ENCODE measurements around the gene LBHD2.
"Not testable (repeated sequence)": the region's sequence is repeated elsewhere in the genome, so short reads cannot be mapped to it uniquely, and the experiment has no call there.

The LBHD2 gene

GRCh38 chr14:103084021-103084919 is at the start of gene LBHD2:
LBHD2 (plus strand) TSS chr14:103084210; CDS start chr14:103086013, 1,803 bp downstream.
- Histone ChIP-seq H3K36me3 (ENCODE audit: control insufficient read depth in 5 of 5, insufficient read depth in 5 of 5, low read length in 5 of 5) (no peaks in the 10 kb centered on the region), H3K9ac (ENCODE audit: low read length in 5 of 5) (peak within 1 kb of the TSS in 1 of 5 donors; percentile 30), H3K4me1 (ENCODE audit: control insufficient read depth in 5 of 5, insufficient read depth in 5 of 5, low read length in 5 of 5) (peaks cover 0 to 10% (median 9%) of the 10 kb centered on the region in 5 donors), H3K9me3 (ENCODE audit: control insufficient read depth in 5 of 5, low read length in 5 of 5) (no peaks in the 10 kb centered on the region), H3K27ac (ENCODE audit: low read depth, low read length) (no peak within 1 kb of the TSS), H3K4me3 (ENCODE audit: low read depth in 1 of 5, low read length in 5 of 5) (peak within 1 kb of the TSS in 3 of 5 donors; percentile 18 to 46 (median 24)), H3K27me3 (ENCODE audit: control insufficient read depth in 5 of 5, insufficient read depth in 4 of 5, low read length in 5 of 5) (peaks cover 0 to 27% (median 13%) of the 10 kb centered on the region in 5 donors)

DNA sequence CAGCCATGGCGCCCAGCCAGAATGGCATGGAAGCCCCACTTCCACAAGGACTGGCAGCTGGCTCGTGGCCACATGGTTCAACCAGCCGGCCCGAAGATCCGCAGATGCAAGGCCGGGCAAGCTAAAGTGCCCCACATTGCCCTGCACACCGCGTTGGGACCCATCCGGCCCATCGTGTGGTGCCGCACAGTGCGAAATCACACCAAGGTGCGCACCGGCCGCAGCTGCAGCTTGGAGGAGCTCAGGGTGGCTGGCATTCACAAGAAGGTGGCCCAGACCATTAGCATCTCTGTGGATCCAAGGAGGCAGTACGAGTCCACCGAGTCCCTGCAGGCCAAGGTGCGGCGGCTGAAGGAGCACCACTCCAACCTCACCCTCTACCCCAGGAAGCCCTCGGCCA is 42.5 kb upstream of the LBHD2 start:
- H3K9ac ChIP-seq (ENCODE audit: low read length in 5 of 5) = no peak overlapping the region
- H3K36me3 ChIP-seq (ENCODE audit: control insufficient read depth in 5 of 5, insufficient read depth in 5 of 5, low read length in 5 of 5) = peaks cover 0 to 13% (median 6%) of the 10 kb centered on the region in 5 donors

GRCh38 chr14:103043257-103044015 is 40.6 kb upstream of the LBHD2 start:
- no peaks in the 10 kb centered on the region for H3K27me3 ChIP-seq (ENCODE audit: control insufficient read depth in 5 of 5, insufficient read depth in 4 of 5, low read length in 5 of 5)
- H3K9ac ChIP-seq (ENCODE audit: low read length in 5 of 5) = no peak overlapping the region
- peaks cover 0 to 14% (median 6%) of the 10 kb centered on the region in 5 donors for H3K36me3 ChIP-seq (ENCODE audit: control insufficient read depth in 5 of 5, insufficient read depth in 5 of 5, low read length in 5 of 5)
- no peak overlapping the region for H3K4me3 ChIP-seq (ENCODE audit: low read depth in 1 of 5, low read length in 5 of 5)
- no peak overlapping the region for H3K27ac ChIP-seq (ENCODE audit: low read depth, low read length)
- H3K9me3 ChIP-seq (ENCODE audit: control insufficient read depth in 5 of 5, low read length in 5 of 5) = no peaks in the 10 kb centered on the region
- H3K4me1 ChIP-seq (ENCODE audit: control insufficient read depth in 5 of 5, insufficient read depth in 5 of 5, low read length in 5 of 5) = peaks cover 3 to 19% (median 16%) of the 10 kb centered on the region in 5 donors

More for the DNA sequence above, 42.5 kb upstream of the LBHD2 start:
- no peaks in the 10 kb centered on the region for H3K27me3 ChIP-seq (ENCODE audit: control insufficient read depth in 5 of 5, insufficient read depth in 4 of 5, low read length in 5 of 5)
- no peak overlapping the region for H3K27ac ChIP-seq (ENCODE audit: low read depth, low read length)
- H3K9me3 ChIP-seq (ENCODE audit: control insufficient read depth in 5 of 5, low read length in 5 of 5) = no peaks in the 10 kb centered on the region
- H3K4me3 ChIP-seq (ENCODE audit: low read depth in 1 of 5, low read length in 5 of 5) = no peak overlapping the region
- peaks cover 3 to 19% (median 15%) of the 10 kb centered on the region in 5 donors for H3K4me1 ChIP-seq (ENCODE audit: control insufficient read depth in 5 of 5, insufficient read depth in 5 of 5, low read length in 5 of 5)

- Histone ChIP-seq H3K4me3 (ENCODE audit: low read depth in 1 of 5, low read length in 5 of 5) (peak overlapping the region in 1 of 5 donors; percentile 7), H3K36me3 (ENCODE audit: control insufficient read depth in 5 of 5, insufficient read depth in 5 of 5, low read length in 5 of 5) (peaks cover 0 to 14% (median 6%) of the 10 kb centered on the region in 5 donors), H3K27ac (ENCODE audit: low read depth, low read length) (no peak overlapping the region), H3K9me3 (ENCODE audit: control insufficient read depth in 5 of 5, low read length in 5 of 5) (no peaks in the 10 kb centered on the region), H3K27me3 (ENCODE audit: control insufficient read depth in 5 of 5, insufficient read depth in 4 of 5, low read length in 5 of 5) (no peaks in the 10 kb centered on the region), H3K4me1 (ENCODE audit: control insufficient read depth in 5 of 5, insufficient read depth in 5 of 5, low read length in 5 of 5) (peaks cover 3 to 24% (median 19%) of the 10 kb centered on the region in 5 donors), H3K9ac (ENCODE audit: low read length in 5 of 5) (peak overlapping the region in 1 of 5 donors; percentile 11)
Observed at GRCh38 chr14:103045371-103045869, 38.6 kb upstream of the LBHD2 start.

GRCh38 chr14:103047453-103047852 is 36.6 kb upstream of the LBHD2 start:
- H3K36me3 ChIP-seq (ENCODE audit: control insufficient read depth in 5 of 5, insufficient read depth in 5 of 5, low read length in 5 of 5); H3K4me3 ChIP-seq (ENCODE audit: low read depth in 1 of 5, low read length in 5 of 5); H3K9me3 ChIP-seq (ENCODE audit: control insufficient read depth in 5 of 5, low read length in 5 of 5); H3K27me3 ChIP-seq (ENCODE audit: control insufficient read depth in 5 of 5, insufficient read depth in 4 of 5, low read length in 5 of 5); H3K27ac ChIP-seq (ENCODE audit: low read depth, low read length); H3K9ac ChIP-seq (ENCODE audit: low read length in 5 of 5): not testable (repeated sequence)
- peaks cover 7 to 31% (median 19%) of the 10 kb centered on the region in 5 donors for H3K4me1 ChIP-seq (ENCODE audit: control insufficient read depth in 5 of 5, insufficient read depth in 5 of 5, low read length in 5 of 5)

GRCh38 chr14:103050935-103051334 is 33.1 kb upstream of the LBHD2 start:
- H3K27ac ChIP-seq (ENCODE audit: low read depth, low read length) = no peak overlapping the region
- H3K36me3 ChIP-seq (ENCODE audit: control insufficient read depth in 5 of 5, insufficient read depth in 5 of 5, low read length in 5 of 5) = peaks cover 0 to 2% (median 0%) of the 10 kb centered on the region in 5 donors
- H3K4me1 ChIP-seq (ENCODE audit: control insufficient read depth in 5 of 5, insufficient read depth in 5 of 5, low read length in 5 of 5) = peaks cover 6 to 34% (median 28%) of the 10 kb centered on the region in 5 donors
- H3K4me3 ChIP-seq (ENCODE audit: low read depth in 1 of 5, low read length in 5 of 5) = no peak overlapping the region
- H3K9ac ChIP-seq (ENCODE audit: low read length in 5 of 5) = no peak overlapping the region
- H3K27me3 ChIP-seq (ENCODE audit: control insufficient read depth in 5 of 5, insufficient read depth in 4 of 5, low read length in 5 of 5) = no peaks in the 10 kb centered on the region
- H3K9me3 ChIP-seq (ENCODE audit: control insufficient read depth in 5 of 5, low read length in 5 of 5) = no peaks in the 10 kb centered on the region

DNA sequence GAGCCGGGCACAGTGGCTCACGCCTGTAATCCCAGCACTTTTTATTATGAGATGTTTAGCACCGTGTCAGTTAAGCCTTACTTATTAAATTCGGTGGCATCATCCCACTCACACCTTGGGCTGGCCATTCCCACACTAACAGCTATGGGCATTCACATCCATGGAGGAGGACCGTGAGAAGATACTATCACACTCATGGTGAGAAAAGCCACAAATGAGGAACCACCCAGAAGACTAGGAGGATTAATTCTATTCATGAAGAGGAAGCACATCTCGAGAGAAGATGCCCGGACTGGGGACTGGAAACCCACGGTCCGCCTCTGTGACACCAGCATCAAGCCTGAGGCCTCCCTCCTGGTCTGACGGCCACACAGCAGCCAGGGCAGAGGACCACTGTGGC is 31.6 kb upstream of the LBHD2 start:
- H3K36me3 ChIP-seq (ENCODE audit: control insufficient read depth in 5 of 5, insufficient read depth in 5 of 5, low read length in 5 of 5) = no peaks in the 10 kb centered on the region
- no peaks in the 10 kb centered on the region for H3K27me3 ChIP-seq (ENCODE audit: control insufficient read depth in 5 of 5, insufficient read depth in 4 of 5, low read length in 5 of 5)
- no peak overlapping the region for H3K4me3 ChIP-seq (ENCODE audit: low read depth in 1 of 5, low read length in 5 of 5)
- no peak overlapping the region for H3K27ac ChIP-seq (ENCODE audit: low read depth, low read length)
- H3K9me3 ChIP-seq (ENCODE audit: control insufficient read depth in 5 of 5, low read length in 5 of 5) = no peaks in the 10 kb centered on the region
- no peak overlapping the region for H3K9ac ChIP-seq (ENCODE audit: low read length in 5 of 5)
- H3K4me1 ChIP-seq (ENCODE audit: control insufficient read depth in 5 of 5, insufficient read depth in 5 of 5, low read length in 5 of 5) = peaks cover 6 to 33% (median 28%) of the 10 kb centered on the region in 5 donors

DNA sequence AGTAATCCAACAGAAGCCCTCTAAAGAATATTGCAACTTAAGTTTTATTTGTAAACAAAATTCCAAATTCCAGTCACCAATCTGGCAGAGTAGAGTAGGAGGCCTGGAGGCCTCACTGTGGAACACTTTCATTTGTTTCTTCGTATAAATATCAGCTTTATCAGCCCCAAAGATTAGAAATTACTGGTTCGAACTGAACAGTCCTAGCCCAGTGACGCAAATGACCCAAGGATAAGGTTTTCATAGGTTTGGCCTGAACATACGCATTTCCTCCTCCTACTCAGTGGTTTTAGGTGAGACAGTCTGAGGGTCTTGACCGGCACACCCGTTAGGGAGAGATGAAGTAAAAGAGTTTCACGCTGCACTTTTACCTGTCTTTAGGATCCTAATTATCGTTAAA is 28.3 kb upstream of the LBHD2 start:
- Histone ChIP-seq H3K27me3 (ENCODE audit: control insufficient read depth in 5 of 5, insufficient read depth in 4 of 5, low read length in 5 of 5) (no peaks in the 10 kb centered on the region), H3K4me3 (ENCODE audit: low read depth in 1 of 5, low read length in 5 of 5) (peak overlapping the region; percentile 55 to 94 (median 75)), H3K9ac (ENCODE audit: low read length in 5 of 5) (peak overlapping the region; percentile 25 to 64 (median 29)), H3K9me3 (ENCODE audit: control insufficient read depth in 5 of 5, low read length in 5 of 5) (no peaks in the 10 kb centered on the region), H3K36me3 (ENCODE audit: control insufficient read depth in 5 of 5, insufficient read depth in 5 of 5, low read length in 5 of 5) (no peaks in the 10 kb centered on the region), H3K27ac (ENCODE audit: low read depth, low read length) (peak overlapping the region; percentile 85), H3K4me1 (ENCODE audit: control insufficient read depth in 5 of 5, insufficient read depth in 5 of 5, low read length in 5 of 5) (peaks cover 6 to 50% (median 40%) of the 10 kb centered on the region in 5 donors)

- no peaks in the 10 kb centered on the region for H3K27me3 ChIP-seq (ENCODE audit: control insufficient read depth in 5 of 5, insufficient read depth in 4 of 5, low read length in 5 of 5)
- H3K9ac ChIP-seq (ENCODE audit: low read length in 5 of 5) = peak overlapping the region; percentile 28 to 92 (median 84)
- H3K27ac ChIP-seq (ENCODE audit: low read depth, low read length) = peak overlapping the region; percentile 85
- peak overlapping the region; percentile 55 to 97 (median 82) for H3K4me3 ChIP-seq (ENCODE audit: low read depth in 1 of 5, low read length in 5 of 5)
- peaks cover 4 to 50% (median 37%) of the 10 kb centered on the region in 5 donors for H3K4me1 ChIP-seq (ENCODE audit: control insufficient read depth in 5 of 5, insufficient read depth in 5 of 5, low read length in 5 of 5)
- H3K9me3 ChIP-seq (ENCODE audit: control insufficient read depth in 5 of 5, low read length in 5 of 5) = no peaks in the 10 kb centered on the region
- H3K36me3 ChIP-seq (ENCODE audit: control insufficient read depth in 5 of 5, insufficient read depth in 5 of 5, low read length in 5 of 5) = no peaks in the 10 kb centered on the region
Observed at GRCh38 chr14:103056322-103057027, 27.5 kb upstream of the LBHD2 start.
